TTC549 (cell line): ENCODE results near the gene ZFYVE26.

Experiments used
- FAIRE-seq: peaks from 2 replicates; lab custom pipeline; 2012; peaks lifted over from hg19 to GRCh38; lab: Jason Lieb, UNC

ZFYVE26 gene

GRCh38 chr14:67815573-67816225 is 691 bp downstream of the ZFYVE26 start:
- FAIRE-seq: no peak

GRCh38 chr14:67814821-67815220 is 1.6 kb downstream of the ZFYVE26 start:
- FAIRE-seq: no peak

- no peak for FAIRE-seq
Measured at GRCh38 chr14:67806246-67806645, 10.1 kb downstream of the ZFYVE26 start.

GRCh38 chr14:67800743-67801142 is 15.6 kb downstream of the ZFYVE26 start:
- no peak for FAIRE-seq

- no peak for FAIRE-seq
Measured at GRCh38 chr14:67798731-67799130, 17.7 kb downstream of the ZFYVE26 start.

GRCh38 chr14:67787673-67788072 is 28.7 kb downstream of the ZFYVE26 start:
- no peak for FAIRE-seq

- FAIRE-seq: no peak
Measured at GRCh38 chr14:67785270-67786109, 30.9 kb downstream of the ZFYVE26 start.

GRCh38 chr14:67784244-67784823 is 32.1 kb downstream of the ZFYVE26 start:
- FAIRE-seq: no peak

- no peak for FAIRE-seq
Measured at GRCh38 chr14:67782090-67782489, 34.3 kb downstream of the ZFYVE26 start.

GRCh38 chr14:67778792-67779191 is 37.6 kb downstream of the ZFYVE26 start:
- no peak for FAIRE-seq

GRCh38 chr14:67776653-67777322 is 39.6 kb downstream of the ZFYVE26 start:
- FAIRE-seq: no peak

GRCh38 chr14:67773844-67774377 is 42.5 kb downstream of the ZFYVE26 start:
- no peak for FAIRE-seq

GRCh38 chr14:67768219-67768618 is 48.2 kb downstream of the ZFYVE26 start:
- FAIRE-seq: no peak

GRCh38 chr14:67766035-67766680 is 50.2 kb downstream of the ZFYVE26 start:
- FAIRE-seq: no peak

GRCh38 chr14:67765192-67765834 is 51.1 kb downstream of the ZFYVE26 start:
- FAIRE-seq: no peak

GRCh38 chr14:67764496-67764895 is 51.9 kb downstream of the ZFYVE26 start:
- no peak for FAIRE-seq

- FAIRE-seq: no peak
Measured at GRCh38 chr14:67763158-67763822, 53.1 kb downstream of the ZFYVE26 start.

GRCh38 chr14:67762051-67762450 is 54.3 kb downstream of the ZFYVE26 start:
- no peak for FAIRE-seq

- no peak for FAIRE-seq
Measured at GRCh38 chr14:67759916-67760315, 56.5 kb downstream of the ZFYVE26 start.

GRCh38 chr14:67757175-67757574 is 59.2 kb downstream of the ZFYVE26 start:
- FAIRE-seq: no peak

- no peak for FAIRE-seq
Measured at GRCh38 chr14:67756496-67756895, 59.9 kb downstream of the ZFYVE26 start.
